Measurements from ENCODE around the gene BCDIN3D. TPM values are rescaled to one million over a fixed set of nuclear protein-coding genes. Genes with fewer than 3 reads are reported as not detected.

The BCDIN3D gene
- total and polyA plus RNA-seq, 10 of the 15 experiments (the other 5 are each of a cell fraction or from before 2014, with no cell fraction given) = 3.7 to 7.2 (median 6.4) TPM

GRCh38 chr12:49809906-49810389 is 33.0 kb downstream of the BCDIN3D start:
- no peaks in the 10 kb centered on the region for H3K27me3 ChIP-seq (replicated peaks in 1 of 2; ENCODE audit: control insufficient read depth in 2 of 2, insufficient read depth in 2 of 2, low read length in 1 of 2)
- peaks cover 25% of the 10 kb centered on the region for H3K4me1 ChIP-seq (ENCODE audit: control insufficient read depth, insufficient read depth, low read length)
- H3K36me3 ChIP-seq (ENCODE audit: control insufficient read depth in 2 of 2, insufficient read depth in 2 of 2, low read length in 1 of 2) = peaks cover 0 to 2% of the 10 kb centered on the region in 2 experiments; a peak in 1 of 4 replicates
- no peak overlapping the region for H3K4me2 ChIP-seq (ENCODE audit: control insufficient read depth, insufficient read depth)
- H2AFZ ChIP-seq (ENCODE audit: control insufficient read depth, low read depth, low read length) = no peak overlapping the region
- ATAC-seq (no peak), FAIRE-seq (no peak), DNase-seq (ENCODE audit: low read depth, low spot score) (no peak)
- TF ChIP-seq EZH2 (IDR thresholded peaks at IDR 0.05; ENCODE audit: borderline replicate concordance, control insufficient read depth, low read depth, low read length) = no peak
- intact Hi-C loops (cut with micrococcal nuclease; ENCODE audit: unreplicated experiment) (no loop called here), in situ Hi-C loops (cut with MboI) (no loop called here)
- WGBS (ENCODE audit: insufficient coverage, insufficient replicate concordance, low lambda C conversion rate, missing lambda C conversion rate) = 59% methylated on average over 7 of the region's 9 CpGs
- H3K9me3 ChIP-seq (replicated peaks; ENCODE audit: control insufficient read depth, insufficient read depth, low read length) = no peaks in the 10 kb centered on the region
- BruUV-seq (replicated peaks) = no TSS peak
- H3K9ac ChIP-seq (ENCODE audit: control insufficient read depth, insufficient read depth, low read length) = no peak overlapping the region
- no peaks in the 10 kb centered on the region for H4K20me1 ChIP-seq (ENCODE audit: control insufficient read depth, insufficient read depth)
- RAD21 ChIA-PET (ENCODE audit: unreplicated experiment) = no interaction called here
- POLR2A ChIA-PET = interaction anchor here (0.6 kb wide), 1 partner anchor 544 kb away, joined by 5 read pairs; no protein-coding TSS in a partner anchor
- SMC1A ChIA-PET (ENCODE audit: uncharacterized antibody, unreplicated experiment) = interaction anchor here (1.0 kb wide), 1 partner anchor 29 kb away, joined by 3 read pairs; no protein-coding TSS in a partner anchor
- H3K4me3 ChIP-seq = no peak overlapping the region
- CTCF ChIA-PET = interaction anchor here (1.0 to 2.6 kb wide), 3 partner anchors 29 to 32 kb away, joined by 5 to 12 read pairs (median 6); no protein-coding TSS in a partner anchor
- H3K27ac ChIP-seq (ENCODE audit: control insufficient read depth, insufficient read depth) = no peak overlapping the region
- H3K79me2 ChIP-seq (ENCODE audit: control insufficient read depth, insufficient read depth, low read length) = no peaks in the 10 kb centered on the region; the same call in 1 of the 2 replicates

GRCh38 chr12:49809381-49809905 is 33.5 kb downstream of the BCDIN3D start:
- TF ChIP-seq POLR2AphosphoS5 (IDR thresholded peaks at IDR 0.05; ENCODE audit: low read length) = 0 out of 2 replicates have a peak, but pooled peaks have one; percentile 13
- TF ChIP-seq RB1 (IDR thresholded peaks at IDR 0.05; ENCODE audit: borderline replicate concordance) = no peak
- peaks cover 25% of the 10 kb centered on the region for H3K4me1 ChIP-seq (ENCODE audit: control insufficient read depth, insufficient read depth, low read length)
- H3K4me2 ChIP-seq (ENCODE audit: control insufficient read depth, insufficient read depth) = no peak overlapping the region
- CTCF ChIA-PET = no interaction called here
- ATAC-seq (no peak), FAIRE-seq (no peak), DNase-seq (ENCODE audit: low read depth, low spot score) (no peak)
- SMC1A ChIA-PET (ENCODE audit: uncharacterized antibody, unreplicated experiment) = interaction anchor here (1.0 kb wide), 1 partner anchor 29 kb away, joined by 3 read pairs; no protein-coding TSS in a partner anchor
- no peak overlapping the region for H3K4me3 ChIP-seq
- RAD21 ChIA-PET (ENCODE audit: unreplicated experiment) = no interaction called here
- H3K27ac ChIP-seq (ENCODE audit: control insufficient read depth, insufficient read depth) = no peak overlapping the region
- POLR2A ChIA-PET = no interaction called here
- in situ Hi-C loops (cut with MboI) (no loop called here), intact Hi-C loops (cut with micrococcal nuclease; ENCODE audit: unreplicated experiment) (no loop called here)
- no peaks in the 10 kb centered on the region for H3K79me2 ChIP-seq (ENCODE audit: control insufficient read depth, insufficient read depth, low read length)
- H3K36me3 ChIP-seq (ENCODE audit: control insufficient read depth in 2 of 2, insufficient read depth in 2 of 2, low read length in 1 of 2) = peaks cover 0 to 2% of the 10 kb centered on the region in 2 experiments; a peak in 1 of 4 replicates
- WGBS (ENCODE audit: insufficient coverage, insufficient replicate concordance, low lambda C conversion rate, missing lambda C conversion rate) = 82% methylated on average over 4 of the region's 4 CpGs
- H4K20me1 ChIP-seq (ENCODE audit: control insufficient read depth, insufficient read depth) = no peaks in the 10 kb centered on the region
- H2AFZ ChIP-seq (ENCODE audit: control insufficient read depth, low read depth, low read length) = no peak overlapping the region
- H3K9me3 ChIP-seq (replicated peaks; ENCODE audit: control insufficient read depth, insufficient read depth, low read length) = no peaks in the 10 kb centered on the region
- H3K27me3 ChIP-seq (replicated peaks in 1 of 2; ENCODE audit: control insufficient read depth in 2 of 2, insufficient read depth in 2 of 2, low read length in 1 of 2) = no peaks in the 10 kb centered on the region
- no peak overlapping the region for H3K9ac ChIP-seq (ENCODE audit: control insufficient read depth, insufficient read depth, low read length)
- BruUV-seq (replicated peaks) = no TSS peak
